Measurements from ENCODE around the gene ZDHHC11. TPM values are rescaled to one million over a fixed set of nuclear protein-coding genes. Genes with fewer than 3 reads are reported as not detected.

The ZDHHC11 gene
- total and polyA plus RNA-seq, 2 experiments from 2014 or later = 8.0 to 29.1 TPM

- 0 out of 2 replicates have a peak, but pooled peaks cover 4% of the 10 kb centered on the region for H3F3A ChIP-seq (replicated peaks; ENCODE audit: low read depth)
- no peak overlapping the region for H3K27ac ChIP-seq (ENCODE audit: low read depth)
- Mint-ChIP-seq H3K4me1 (peaks cover 5% of the 10 kb centered on the region; the same call in 2 of the 3 replicates), H3K36me3 (ENCODE audit: low read depth) (peaks cover 82% of the 10 kb centered on the region), H3K27me3 (ENCODE audit: insufficient read depth, low read depth, poor library complexity) (peaks cover 2% of the 10 kb centered on the region), H3K27ac (no peak overlapping the region), H3K4me3 (no peak overlapping the region), H3K9me3 (no peaks in the 10 kb centered on the region)
- H2AFZ ChIP-seq = no peak overlapping the region
- H4K20me1 ChIP-seq (replicated peaks; ENCODE audit: insufficient read depth) = peaks cover 20% of the 10 kb centered on the region
- H3K4me2 ChIP-seq = no peak overlapping the region
- H3K36me3 ChIP-seq (ENCODE audit: insufficient read depth) = peaks cover 39% of the 10 kb centered on the region
- H3K4me3 ChIP-seq = no peak overlapping the region
- H3K9me2 ChIP-seq (ENCODE audit: insufficient read depth) = no peaks in the 10 kb centered on the region
- ATAC-seq = peak; percentile 52
- no peaks in the 10 kb centered on the region for H3K27me3 ChIP-seq (ENCODE audit: insufficient read depth)
- H3K4me1 ChIP-seq (ENCODE audit: insufficient read depth) = no peaks in the 10 kb centered on the region
- no peaks in the 10 kb centered on the region for H3K79me2 ChIP-seq (replicated peaks; ENCODE audit: insufficient read depth)
- DNase-seq (ENCODE audit: low spot score) = peak; percentile 29
- peak in 1 of 2 experiments; percentile 11; a peak in 1 of 4 replicates for TF ChIP-seq CTCF (conservative IDR thresholded peaks at IDR 0.05; ENCODE audit: low read depth in 2 of 2)
- no peak for TF ChIP-seq EZH2 (IDR thresholded peaks at IDR 0.05; ENCODE audit: low read depth, unreplicated experiment)
Measured at GRCh38 chr5:867300-867870, 16.6 kb upstream of the ZDHHC11 start.

GRCh38 chr5:865771-866170 lies 15.0 kb upstream of the ZDHHC11 start:
- Histone ChIP-seq H3K27me3 (ENCODE audit: insufficient read depth) (no peaks in the 10 kb centered on the region), H4K20me1 (replicated peaks; ENCODE audit: insufficient read depth) (peaks cover 13% of the 10 kb centered on the region), H3K27ac (ENCODE audit: low read depth) (no peak overlapping the region), H3K79me2 (replicated peaks; ENCODE audit: insufficient read depth) (no peaks in the 10 kb centered on the region), H3K9me2 (ENCODE audit: insufficient read depth) (no peaks in the 10 kb centered on the region), H3K4me1 (ENCODE audit: insufficient read depth) (no peaks in the 10 kb centered on the region), H3K36me3 (ENCODE audit: insufficient read depth) (peaks cover 30% of the 10 kb centered on the region), H3F3A (replicated peaks; ENCODE audit: low read depth) (0 out of 2 replicates have a peak, but pooled peaks cover 4% of the 10 kb centered on the region), H2AFZ (no peak overlapping the region), H3K4me2 (no peak overlapping the region), H3K4me3 (no peak overlapping the region)
- H3K27me3 Mint-ChIP-seq (ENCODE audit: insufficient read depth, low read depth, poor library complexity) = no peaks in the 10 kb centered on the region
- peaks cover 5% of the 10 kb centered on the region; the same call in 2 of the 3 replicates for H3K4me1 Mint-ChIP-seq
- DNase-seq (ENCODE audit: low spot score) (no peak), ATAC-seq (no peak)
- no peaks in the 10 kb centered on the region; the same call in 2 of the 3 replicates for H3K9me3 Mint-ChIP-seq
- H3K27ac Mint-ChIP-seq = no peak overlapping the region
- H3K36me3 Mint-ChIP-seq (ENCODE audit: low read depth) = peaks cover 67% of the 10 kb centered on the region
- H3K4me3 Mint-ChIP-seq = no peak overlapping the region
- no peak for TF ChIP-seq ETS1 (IDR thresholded peaks at IDR 0.05)
- no peak for TF ChIP-seq JUNB (IDR thresholded peaks at IDR 0.05; ENCODE audit: unreplicated experiment)
- TF ChIP-seq CREB1 (CRISPR knock-in tag; IDR thresholded peaks at IDR 0.05; ENCODE audit: low read depth) = no peak
- no peak for TF ChIP-seq POLR2AphosphoS5 (IDR thresholded peaks at IDR 0.05; ENCODE audit: low read depth)
- no peak for TF ChIP-seq EZH2 (IDR thresholded peaks at IDR 0.05; ENCODE audit: low read depth, unreplicated experiment)
- TF ChIP-seq NANOG (IDR thresholded peaks at IDR 0.05; ENCODE audit: borderline replicate concordance) = no peak
- TF ChIP-seq STAT1 (IDR thresholded peaks at IDR 0.05; ENCODE audit: unreplicated experiment) = no peak
- no peak for TF ChIP-seq ZNF114 (CRISPR knock-in tag; IDR thresholded peaks at IDR 0.05)
- TF ChIP-seq REST (IDR thresholded peaks at IDR 0.05; ENCODE audit: unreplicated experiment) = no peak
- no peak for TF ChIP-seq ZNF331 (CRISPR knock-in tag; IDR thresholded peaks at IDR 0.05; ENCODE audit: low read depth)
- no peak for TF ChIP-seq EZH2phosphoT487 (IDR thresholded peaks at IDR 0.05; ENCODE audit: unreplicated experiment)
- no peak for TF ChIP-seq CTCF (conservative IDR thresholded peaks at IDR 0.05; ENCODE audit: low read depth in 2 of 2)
